ENCODE results near the gene MMP15. TPM values are rescaled to one million over a fixed set of nuclear protein-coding genes. Genes with fewer than 3 reads are reported as not detected.

MMP15 gene
- total RNA-seq, 6 experiments from 2014 or later: 0.82 to 4.1 (median 1.1) TPM

- no peaks in the 10 kb centered on the region for H3K4me1 Mint-ChIP-seq (ENCODE audit: low read depth)
- H3K4me3 Mint-ChIP-seq: no peak overlapping the region
- H3K36me3 Mint-ChIP-seq (ENCODE audit: low read depth): no peaks in the 10 kb centered on the region
- TF ChIP-seq, protein P1, sequence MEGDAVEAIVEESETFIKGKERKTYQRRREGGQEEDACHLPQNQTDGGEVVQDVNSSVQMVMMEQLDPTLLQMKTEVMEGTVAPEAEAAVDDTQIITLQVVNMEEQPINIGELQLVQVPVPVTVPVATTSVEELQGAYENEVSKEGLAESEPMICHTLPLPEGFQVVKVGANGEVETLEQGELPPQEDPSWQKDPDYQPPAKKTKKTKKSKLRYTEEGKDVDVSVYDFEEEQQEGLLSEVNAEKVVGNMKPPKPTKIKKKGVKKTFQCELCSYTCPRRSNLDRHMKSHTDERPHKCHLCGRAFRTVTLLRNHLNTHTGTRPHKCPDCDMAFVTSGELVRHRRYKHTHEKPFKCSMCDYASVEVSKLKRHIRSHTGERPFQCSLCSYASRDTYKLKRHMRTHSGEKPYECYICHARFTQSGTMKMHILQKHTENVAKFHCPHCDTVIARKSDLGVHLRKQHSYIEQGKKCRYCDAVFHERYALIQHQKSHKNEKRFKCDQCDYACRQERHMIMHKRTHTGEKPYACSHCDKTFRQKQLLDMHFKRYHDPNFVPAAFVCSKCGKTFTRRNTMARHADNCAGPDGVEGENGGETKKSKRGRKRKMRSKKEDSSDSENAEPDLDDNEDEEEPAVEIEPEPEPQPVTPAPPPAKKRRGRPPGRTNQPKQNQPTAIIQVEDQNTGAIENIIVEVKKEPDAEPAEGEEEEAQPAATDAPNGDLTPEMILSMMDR (IDR thresholded peaks at IDR 0.05): no peak
- H3K9me3 Mint-ChIP-seq: no peaks in the 10 kb centered on the region
- H3K27ac Mint-ChIP-seq: no peak overlapping the region
- DNase-seq: no peak
- peaks cover 26% of the 10 kb centered on the region for H3K27me3 Mint-ChIP-seq (ENCODE audit: insufficient read depth)
Measured at GRCh38 chr16:57981636-57982035, 43.9 kb upstream of the MMP15 start.

DNA sequence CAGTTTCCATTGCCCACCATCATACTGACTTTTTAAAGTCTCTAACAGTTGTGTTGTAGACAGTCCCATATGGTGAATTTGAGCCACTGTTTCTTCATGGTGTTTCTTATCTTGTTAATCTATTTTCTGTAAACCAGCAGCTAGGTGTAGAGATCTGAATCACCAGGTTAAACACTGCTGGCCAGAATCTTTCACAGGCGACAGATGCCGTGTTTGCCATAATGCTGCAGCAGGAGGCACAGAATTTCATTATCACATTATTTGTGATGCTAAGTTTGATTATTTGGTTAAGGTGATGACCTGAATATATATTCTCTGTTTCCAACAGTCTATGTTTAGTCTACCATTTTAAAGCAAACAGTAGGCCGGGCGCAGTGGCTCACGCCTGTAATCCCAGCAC lies 43.2 kb upstream of the MMP15 start:
- TF ChIP-seq, protein P1 (IDR thresholded peaks at IDR 0.05): no peak
- no peak overlapping the region for H3K4me3 Mint-ChIP-seq
- peaks cover 29% of the 10 kb centered on the region for H3K27me3 Mint-ChIP-seq (ENCODE audit: insufficient read depth)
- H3K27ac Mint-ChIP-seq: no peak overlapping the region
- no peaks in the 10 kb centered on the region for H3K36me3 Mint-ChIP-seq (ENCODE audit: low read depth)
- DNase-seq: no peak
- H3K4me1 Mint-ChIP-seq (ENCODE audit: low read depth): no peaks in the 10 kb centered on the region
- no peaks in the 10 kb centered on the region for H3K9me3 Mint-ChIP-seq

- DNase-seq: no peak
- H3K9me3 Mint-ChIP-seq: no peaks in the 10 kb centered on the region
- H3K4me3 Mint-ChIP-seq: no peak overlapping the region
Measured at GRCh38 chr16:57984443-57985203, 40.9 kb upstream of the MMP15 start.

GRCh38 chr16:57985204-57986181 lies 40.1 kb upstream of the MMP15 start:
- TF ChIP-seq, protein P1 (IDR thresholded peaks at IDR 0.05): no peak
- Mint-ChIP-seq H3K27me3 (ENCODE audit: insufficient read depth) (peaks cover 28% of the 10 kb centered on the region), H3K9me3 (no peaks in the 10 kb centered on the region), H3K27ac (no peak overlapping the region), H3K4me3 (no peak overlapping the region), H3K4me1 (ENCODE audit: low read depth) (no peaks in the 10 kb centered on the region), H3K36me3 (ENCODE audit: low read depth) (no peaks in the 10 kb centered on the region)
- no peak for DNase-seq

More at GRCh38 chr16:57984443-57985203, 40.9 kb upstream of the MMP15 start:
- H3K27ac Mint-ChIP-seq: no peak overlapping the region
- TF ChIP-seq, protein P1 (IDR thresholded peaks at IDR 0.05): no peak
- no peaks in the 10 kb centered on the region for H3K36me3 Mint-ChIP-seq (ENCODE audit: low read depth)
- peaks cover 28% of the 10 kb centered on the region for H3K27me3 Mint-ChIP-seq (ENCODE audit: insufficient read depth)
- no peaks in the 10 kb centered on the region for H3K4me1 Mint-ChIP-seq (ENCODE audit: low read depth)

DNA sequence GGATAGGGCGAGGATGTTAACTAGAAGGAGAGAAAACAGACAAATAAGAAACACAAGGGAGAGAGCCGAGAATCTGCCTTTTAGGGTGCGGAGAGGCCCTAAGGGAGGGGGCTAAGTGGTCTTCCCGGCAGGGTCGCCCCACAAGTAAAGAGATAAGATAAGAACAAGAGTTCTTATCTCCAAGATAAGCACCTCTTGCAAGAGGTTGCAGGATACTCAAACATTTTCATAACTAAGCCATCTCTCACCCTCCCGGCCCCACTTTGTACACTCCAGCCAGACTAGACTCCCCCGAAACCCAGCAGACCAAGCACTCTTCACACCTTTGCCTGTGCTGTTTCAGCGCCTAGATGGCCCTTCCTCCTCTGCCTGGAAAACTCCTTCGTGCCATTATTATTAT lies 39.4 kb upstream of the MMP15 start:
- DNase-seq: no peak
- H3K9me3 Mint-ChIP-seq: no peaks in the 10 kb centered on the region
- TF ChIP-seq, protein P1 (IDR thresholded peaks at IDR 0.05): no peak
- H3K27me3 Mint-ChIP-seq (ENCODE audit: insufficient read depth): peaks cover 23% of the 10 kb centered on the region
- no peaks in the 10 kb centered on the region for H3K4me1 Mint-ChIP-seq (ENCODE audit: low read depth)
- no peaks in the 10 kb centered on the region for H3K36me3 Mint-ChIP-seq (ENCODE audit: low read depth)
- H3K27ac Mint-ChIP-seq: no peak overlapping the region
- no peak overlapping the region for H3K4me3 Mint-ChIP-seq
